Raji (cell line): Measurements from ENCODE around the gene TBRG4.

Experiments
- POLR2A ChIP-seq: IDR thresholded peaks from 2 replicates; pipeline ENCODE4 v1.6.1; 2011; ENCODE audit warnings: low read depth, low read length, control low read depth; ENCODE audit not compliant: insufficient read depth

The TBRG4 gene

DNA sequence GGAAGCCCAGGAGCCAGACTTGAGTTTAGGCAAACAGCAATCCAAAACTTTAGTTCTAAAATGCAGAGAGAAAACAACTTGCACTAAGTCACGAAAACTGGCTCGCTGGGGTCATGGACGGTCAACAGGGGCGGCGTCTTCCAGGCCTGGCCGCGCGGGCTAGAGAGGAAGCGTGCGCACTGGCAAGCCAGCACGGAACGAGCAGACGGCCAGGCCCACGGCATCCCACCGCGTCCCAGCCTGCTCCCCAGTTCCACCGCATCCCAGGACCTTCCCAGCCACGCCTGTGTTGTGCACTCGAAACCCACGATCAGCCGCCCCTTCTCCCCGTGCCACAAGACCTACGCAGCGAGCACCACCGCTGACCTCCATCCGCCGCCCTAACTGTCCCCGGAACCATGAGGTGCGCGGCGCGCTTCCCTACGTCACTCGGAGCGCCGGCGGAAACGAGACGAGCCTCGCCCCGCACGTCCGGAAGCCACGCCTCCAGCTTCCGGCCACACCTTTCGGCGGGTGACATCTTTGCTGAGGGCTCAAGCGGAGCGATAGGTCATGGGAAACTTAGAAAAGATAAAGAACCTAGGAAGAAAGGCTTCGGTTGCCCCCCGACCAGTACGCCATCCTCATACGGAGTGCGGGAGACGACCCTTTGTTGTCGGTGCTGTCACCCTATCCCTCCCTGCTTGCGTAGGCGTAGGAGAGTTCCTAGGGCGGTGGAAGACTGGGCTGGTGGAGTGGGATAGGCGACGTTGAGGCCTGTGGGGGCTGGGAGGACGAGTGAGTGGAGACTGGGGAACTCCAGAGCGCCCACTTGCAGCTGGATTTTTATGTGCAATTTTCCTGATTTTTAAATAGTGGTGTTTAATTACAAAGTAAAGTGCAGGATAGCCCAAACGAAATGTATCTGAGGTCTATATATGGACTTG, at the start of gene TBRG4:
TSS of gene TBRG4 (minus strand) at position 400 of the 926 bp plus-strand sequence. CDS start 2,460 bp downstream, outside the sequence.
- TF ChIP-seq POLR2A = peak; percentile 99

DNA sequence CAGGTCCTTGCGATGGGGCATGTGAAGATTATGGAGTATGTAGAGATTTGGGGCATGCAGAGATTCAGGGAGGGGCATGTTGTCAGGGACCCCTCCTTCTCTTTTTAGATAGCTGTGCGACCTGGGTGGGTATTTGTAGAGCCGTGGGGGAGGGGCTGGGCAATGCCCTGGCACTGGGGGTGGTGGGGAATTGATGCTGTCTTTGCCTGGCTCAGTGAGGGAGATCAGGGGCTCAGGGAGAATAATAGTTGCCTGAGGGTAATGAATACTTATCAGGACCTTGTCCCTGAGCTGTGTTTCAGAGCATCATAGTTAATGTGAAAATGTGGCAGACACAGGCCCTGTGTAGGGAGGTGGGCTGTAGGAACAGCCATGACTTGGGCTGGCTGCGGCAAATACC, 49.6 kb upstream of the TBRG4 start:
- no peak for TF ChIP-seq POLR2A

DNA sequence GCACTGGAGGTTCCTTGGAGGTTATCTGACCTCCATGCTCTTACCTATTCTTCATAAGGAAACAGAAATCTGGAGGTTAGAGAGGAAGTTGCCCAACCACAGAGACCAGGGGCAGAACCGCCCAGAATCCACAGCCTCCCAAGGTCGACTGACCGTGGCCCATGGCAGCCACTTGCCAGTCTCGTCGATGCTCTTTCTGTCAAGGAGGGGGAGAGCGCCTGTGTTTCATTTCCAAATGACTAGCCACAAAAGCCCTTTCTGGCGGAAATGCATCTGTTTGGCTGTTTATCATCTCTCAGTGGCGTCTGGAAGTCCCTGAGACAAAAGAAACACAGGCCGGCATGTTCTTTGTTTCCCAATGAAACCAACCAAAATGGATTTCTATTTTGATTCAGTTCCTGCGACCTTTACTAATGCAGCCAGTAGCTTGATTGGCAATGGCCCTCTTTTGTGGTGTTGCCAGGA, 49.0 kb upstream of the TBRG4 start:
- TF ChIP-seq POLR2A = no peak

DNA sequence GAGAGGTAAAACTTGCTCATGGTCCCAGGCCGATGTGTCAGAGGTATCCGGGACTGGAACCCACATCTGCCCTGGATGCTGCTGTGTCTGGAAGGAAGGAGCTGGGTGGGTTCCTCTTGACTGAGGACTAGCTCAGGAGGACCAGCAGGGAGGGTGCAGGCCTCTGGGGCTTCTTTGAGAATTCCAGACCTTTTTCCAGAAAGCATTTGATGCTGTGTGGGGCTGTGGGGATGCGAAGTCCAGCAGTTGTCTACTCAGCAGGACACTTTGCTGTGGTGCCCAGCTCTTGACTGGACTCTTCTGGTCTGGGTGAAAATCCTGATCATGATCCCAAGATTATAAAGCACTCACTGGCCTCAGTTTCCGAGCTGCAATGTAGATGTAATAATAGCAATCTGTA, 47.8 kb upstream of the TBRG4 start:
- no peak for TF ChIP-seq POLR2A

DNA sequence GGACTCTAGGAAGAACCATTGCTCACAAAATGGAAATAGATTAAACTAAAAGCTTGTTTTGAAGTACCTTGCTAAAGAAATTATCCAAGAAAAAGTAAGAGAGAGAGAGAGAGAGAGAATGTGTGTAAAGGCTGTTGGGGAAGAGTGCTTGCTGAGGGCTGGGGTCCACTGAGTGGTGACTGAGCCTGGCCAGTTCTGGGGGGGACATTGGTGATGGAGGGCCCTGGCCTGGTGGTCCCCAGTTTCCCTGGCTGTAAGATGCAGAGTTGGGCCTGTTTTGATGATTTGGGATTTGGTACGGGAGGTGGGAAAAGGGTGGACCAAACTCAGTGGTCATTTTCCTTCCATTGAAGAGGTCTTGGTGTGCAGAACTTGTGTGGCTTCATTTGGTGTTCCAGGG, 47.0 kb upstream of the TBRG4 start:
- no peak for TF ChIP-seq POLR2A

DNA sequence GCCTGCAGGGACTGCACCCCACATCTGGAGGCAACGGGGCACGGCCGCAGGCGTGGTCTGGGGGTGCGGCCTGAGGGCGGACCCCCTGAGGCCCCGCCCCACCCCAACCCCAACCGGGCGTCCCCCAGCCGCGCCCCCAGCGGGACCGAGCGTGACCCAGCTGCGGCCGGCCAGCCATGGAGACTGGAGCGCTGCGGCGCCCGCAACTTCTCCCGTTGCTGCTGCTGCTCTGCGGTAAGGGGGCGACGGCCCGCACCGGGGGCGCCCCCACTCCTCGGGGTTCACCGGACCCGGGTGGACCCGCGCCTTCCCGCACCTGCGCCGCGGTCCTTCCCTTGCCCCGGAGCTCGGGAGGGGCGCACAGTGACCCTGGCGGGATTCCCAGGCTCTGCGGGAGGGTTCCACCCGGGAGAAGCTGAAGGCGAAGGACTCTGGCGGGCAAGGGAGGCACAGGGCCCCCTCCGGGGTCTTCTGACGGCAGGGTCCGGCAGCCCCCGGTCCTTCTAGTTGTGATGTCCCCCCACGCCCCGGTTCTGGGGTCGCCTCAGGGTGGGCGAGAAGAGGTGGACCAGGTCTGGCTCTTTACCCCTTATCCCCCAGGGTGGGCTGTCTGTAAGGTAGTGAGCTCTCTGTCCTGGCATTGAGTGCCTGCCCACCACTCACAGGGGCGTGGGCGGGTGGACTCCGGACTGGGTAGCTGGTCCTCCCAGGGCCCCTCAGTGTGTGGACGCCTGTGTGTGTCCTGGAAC, 46.3 kb upstream of the TBRG4 start, which contains the start of gene RAMP3:
TSS of gene RAMP3 (plus strand) at position 139 of the 749 bp plus-strand sequence. CDS start at position 177, 38 bp downstream.
- no peak for TF ChIP-seq POLR2A

DNA sequence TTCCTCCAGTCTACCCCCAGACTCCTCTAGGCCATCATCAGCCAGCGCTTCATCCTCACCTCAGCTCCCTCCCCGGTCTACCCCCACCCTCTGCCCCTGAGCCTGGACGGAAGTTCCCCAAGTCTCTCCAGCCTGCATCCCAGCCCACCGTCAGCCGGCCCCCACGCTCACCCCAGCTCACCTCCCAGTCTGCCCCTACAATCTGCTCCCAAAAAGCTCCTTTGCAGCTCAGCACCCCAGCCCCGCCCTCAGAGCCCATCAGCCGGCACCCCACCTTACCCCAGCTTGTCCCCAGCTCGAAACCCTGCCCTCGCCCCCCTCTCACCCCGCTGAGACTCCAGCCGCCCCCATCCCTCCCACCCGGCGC, 45.8 kb upstream of the TBRG4 start:
- no peak for TF ChIP-seq POLR2A

DNA sequence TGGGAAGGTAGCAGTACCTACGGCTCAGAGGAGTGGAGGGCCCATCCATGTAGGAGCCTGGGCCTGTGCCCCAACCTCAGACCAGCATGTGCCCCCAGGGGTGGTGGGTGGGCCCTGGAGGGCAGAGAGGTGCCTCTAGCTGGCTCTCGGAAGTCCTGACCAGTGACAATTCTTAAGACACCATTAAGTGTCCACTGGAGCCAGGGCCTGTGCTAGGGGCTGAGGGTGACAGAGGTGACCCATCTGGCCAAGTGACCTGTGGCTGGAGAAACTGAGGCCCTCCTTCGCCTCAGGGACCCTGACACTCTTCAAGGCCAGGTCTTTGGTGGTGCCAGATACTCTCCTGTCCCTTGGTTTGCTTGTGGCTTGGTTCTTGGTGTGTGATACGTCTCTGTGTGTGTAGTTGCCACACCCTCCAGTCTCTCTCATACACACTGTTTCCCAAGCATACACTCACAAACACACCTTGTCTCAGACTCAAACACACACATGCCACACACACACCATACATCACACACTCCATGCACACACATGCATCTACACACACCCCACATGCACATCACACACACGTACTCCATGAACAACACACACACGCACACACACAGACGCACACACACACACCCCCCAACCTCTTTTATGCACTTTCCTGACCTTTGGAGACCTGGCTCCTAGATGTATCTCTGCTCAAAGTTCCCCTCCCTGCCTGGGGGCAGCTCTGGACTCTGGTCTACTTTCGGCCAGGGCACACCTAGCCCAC, 45.2 kb upstream of the TBRG4 start:
- TF ChIP-seq POLR2A = no peak

DNA sequence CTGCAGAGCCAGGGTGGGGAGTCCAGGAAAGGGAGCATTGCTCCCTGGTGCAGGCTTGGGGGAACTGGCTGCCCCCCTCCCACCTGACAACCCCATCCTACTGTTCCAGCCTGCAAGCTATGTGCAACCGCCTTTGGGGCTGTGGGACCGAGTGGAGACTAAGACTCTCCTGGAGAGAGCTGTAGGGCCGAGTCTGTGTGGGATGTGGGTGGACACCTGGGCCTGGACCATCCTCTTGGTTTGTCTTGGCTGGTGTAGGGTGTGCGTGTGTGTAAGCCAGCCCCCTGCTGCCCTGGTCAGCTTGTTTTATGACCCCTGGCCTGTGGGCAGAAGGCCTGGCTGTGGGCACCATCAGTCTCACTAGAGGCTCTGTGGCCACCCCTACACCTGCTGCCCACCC, 44.4 kb upstream of the TBRG4 start:
- TF ChIP-seq POLR2A = no peak

DNA sequence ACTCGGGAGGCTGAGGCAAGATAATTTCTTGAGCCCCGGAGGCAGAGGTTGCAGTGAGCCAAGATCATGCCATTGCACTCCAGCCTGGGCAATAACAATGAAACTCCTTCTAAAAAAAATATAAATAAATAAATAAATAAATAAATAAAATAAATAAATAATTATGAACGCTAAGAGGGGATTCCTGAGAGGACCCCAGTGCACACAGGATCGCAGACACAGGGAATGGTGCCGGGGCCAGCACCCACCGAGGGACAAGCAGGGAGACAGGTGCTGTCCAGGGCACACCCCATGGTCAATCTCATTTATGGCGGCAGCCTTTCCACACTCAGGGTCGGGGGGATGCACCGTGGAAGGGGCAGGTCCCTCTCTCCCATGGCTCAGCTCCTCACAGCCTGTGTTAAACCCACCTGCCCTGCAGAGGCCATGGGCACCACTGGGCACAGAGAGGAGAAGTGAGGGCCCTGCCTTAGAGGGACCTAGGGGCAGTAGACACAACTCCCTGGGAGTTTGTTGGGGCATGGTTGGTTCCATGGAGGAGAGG, 43.9 kb upstream of the TBRG4 start:
- TF ChIP-seq POLR2A = no peak

DNA sequence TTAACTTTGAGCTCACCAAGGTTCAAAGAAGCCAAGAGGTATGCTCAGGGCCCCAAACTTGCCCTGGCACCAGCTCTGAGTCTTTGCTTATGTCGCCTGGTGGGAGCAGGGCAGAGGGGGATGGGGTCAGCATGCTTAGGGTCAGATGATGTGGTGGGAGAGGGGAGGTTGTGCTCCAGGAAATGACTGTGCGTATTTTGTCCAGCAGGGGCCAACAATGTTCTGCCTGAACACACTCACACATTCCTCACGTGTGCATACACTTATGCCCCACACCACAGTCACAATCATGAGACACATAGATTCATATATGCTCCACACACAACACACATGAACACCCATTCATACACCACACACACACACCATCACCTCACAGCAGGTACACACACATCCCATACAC, 41.7 kb upstream of the TBRG4 start:
- no peak for TF ChIP-seq POLR2A

DNA sequence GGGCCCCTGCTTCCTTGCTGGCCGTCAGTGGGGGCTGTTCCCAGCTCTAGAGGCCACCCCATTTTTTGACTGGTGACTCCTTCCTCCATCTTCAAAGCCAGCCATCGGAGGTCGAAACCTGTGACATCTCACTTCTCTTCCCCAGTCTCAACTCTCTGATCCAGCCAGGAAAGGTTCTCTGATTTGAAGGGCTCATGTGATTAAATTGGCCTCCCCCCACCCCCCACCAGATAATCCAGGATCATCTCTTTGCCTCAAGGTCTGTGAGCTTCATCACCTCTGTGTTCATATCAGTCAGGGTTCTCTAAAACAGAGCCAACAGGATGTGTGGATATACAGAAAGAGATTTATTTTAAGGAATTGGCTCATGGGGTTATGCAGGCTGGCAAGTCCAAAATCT, 40.5 kb upstream of the TBRG4 start:
- TF ChIP-seq POLR2A = no peak

DNA sequence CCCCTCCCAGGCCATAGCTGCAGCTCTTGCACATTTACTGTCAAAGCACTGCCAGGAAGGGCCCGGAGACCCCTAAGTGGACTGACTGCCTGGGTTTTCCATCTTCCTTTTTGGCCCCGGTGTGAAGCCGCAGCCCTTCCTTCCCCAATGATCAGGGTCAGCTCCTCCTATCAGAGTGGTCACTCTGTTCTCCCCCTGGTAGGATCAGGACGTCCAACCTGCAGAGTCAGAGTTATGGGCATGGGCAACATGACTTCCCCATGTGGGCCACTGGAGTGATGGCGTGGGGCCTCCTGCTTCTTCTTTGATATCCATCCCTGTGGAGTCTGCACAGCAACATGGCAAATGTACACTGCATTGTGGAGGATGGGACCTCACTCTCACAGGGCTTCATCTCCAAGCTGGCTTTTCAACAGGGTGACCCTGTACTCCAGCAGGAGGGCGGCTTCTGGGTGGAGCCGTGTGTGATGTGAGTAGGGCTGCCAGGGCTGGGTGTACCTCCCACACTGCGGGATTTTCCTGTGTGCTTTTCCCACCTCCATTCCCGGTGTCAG, 39.7 kb upstream of the TBRG4 start:
- TF ChIP-seq POLR2A = no peak

DNA sequence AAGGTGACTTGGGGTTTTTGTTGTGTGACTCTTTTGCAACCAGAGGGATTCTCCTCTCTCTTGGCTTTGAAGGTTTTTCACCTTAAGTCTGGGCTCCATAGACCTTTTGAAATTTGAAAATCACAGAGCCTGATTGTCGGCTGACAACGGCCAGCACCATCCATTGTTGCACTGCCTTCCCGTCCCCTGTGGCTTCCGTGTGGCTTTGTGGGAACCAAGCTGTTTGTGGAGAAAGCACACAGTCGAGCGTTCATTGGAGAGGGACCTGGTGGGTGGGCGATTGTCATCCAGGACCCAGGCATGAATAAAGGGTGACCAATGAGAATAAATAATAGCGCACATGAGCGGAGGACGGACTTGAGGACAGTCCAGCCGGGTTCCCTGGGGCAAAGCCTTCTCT, 38.7 kb upstream of the TBRG4 start:
- TF ChIP-seq POLR2A = no peak

DNA sequence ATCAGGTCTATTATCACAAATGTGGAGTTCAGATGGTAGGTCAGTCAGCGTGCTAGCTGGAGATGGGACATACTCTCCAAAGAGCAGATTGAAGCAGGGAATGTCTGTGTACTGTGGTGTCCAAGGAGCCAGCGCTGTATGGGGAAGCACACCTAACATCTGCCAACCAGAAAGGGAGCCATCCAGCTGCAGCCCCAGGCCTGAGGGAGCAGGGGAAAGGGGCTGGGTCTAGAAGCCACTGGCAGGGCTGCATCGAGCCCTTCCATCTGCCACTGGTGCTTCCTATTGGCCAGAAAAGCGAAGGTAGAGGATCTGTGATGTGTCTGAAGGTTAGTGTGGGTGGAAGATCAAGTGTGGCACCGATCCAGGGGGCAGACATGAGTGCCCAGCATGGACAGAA, 38.1 kb upstream of the TBRG4 start:
- TF ChIP-seq POLR2A = no peak
